ENCODE results near the gene PLAGL2.
"Not testable (repeated sequence)": the region's sequence is repeated elsewhere in the genome, so short reads cannot be mapped to it uniquely, and the experiment has no call there.

The PLAGL2 gene

GRCh38 chr20:32206760-32207625 is 550 bp downstream of the PLAGL2 start:
- DNase-seq (ENCODE audit: low read depth, low spot score) = no peak
- peak overlapping the region; percentile 84 for H3K4me3 ChIP-seq (ENCODE audit: low read length)

- DNase-seq (ENCODE audit: low read depth, low spot score) = no peak
- H3K4me3 ChIP-seq (ENCODE audit: low read length) = peak overlapping the region; percentile 84
Observed at GRCh38 chr20:32205843-32206759, 1.4 kb downstream of the PLAGL2 start.

GRCh38 chr20:32205110-32205842 is 2.3 kb downstream of the PLAGL2 start:
- no peak for DNase-seq (ENCODE audit: low read depth, low spot score)
- H3K4me3 ChIP-seq (ENCODE audit: low read length) = no peak overlapping the region

DNA sequence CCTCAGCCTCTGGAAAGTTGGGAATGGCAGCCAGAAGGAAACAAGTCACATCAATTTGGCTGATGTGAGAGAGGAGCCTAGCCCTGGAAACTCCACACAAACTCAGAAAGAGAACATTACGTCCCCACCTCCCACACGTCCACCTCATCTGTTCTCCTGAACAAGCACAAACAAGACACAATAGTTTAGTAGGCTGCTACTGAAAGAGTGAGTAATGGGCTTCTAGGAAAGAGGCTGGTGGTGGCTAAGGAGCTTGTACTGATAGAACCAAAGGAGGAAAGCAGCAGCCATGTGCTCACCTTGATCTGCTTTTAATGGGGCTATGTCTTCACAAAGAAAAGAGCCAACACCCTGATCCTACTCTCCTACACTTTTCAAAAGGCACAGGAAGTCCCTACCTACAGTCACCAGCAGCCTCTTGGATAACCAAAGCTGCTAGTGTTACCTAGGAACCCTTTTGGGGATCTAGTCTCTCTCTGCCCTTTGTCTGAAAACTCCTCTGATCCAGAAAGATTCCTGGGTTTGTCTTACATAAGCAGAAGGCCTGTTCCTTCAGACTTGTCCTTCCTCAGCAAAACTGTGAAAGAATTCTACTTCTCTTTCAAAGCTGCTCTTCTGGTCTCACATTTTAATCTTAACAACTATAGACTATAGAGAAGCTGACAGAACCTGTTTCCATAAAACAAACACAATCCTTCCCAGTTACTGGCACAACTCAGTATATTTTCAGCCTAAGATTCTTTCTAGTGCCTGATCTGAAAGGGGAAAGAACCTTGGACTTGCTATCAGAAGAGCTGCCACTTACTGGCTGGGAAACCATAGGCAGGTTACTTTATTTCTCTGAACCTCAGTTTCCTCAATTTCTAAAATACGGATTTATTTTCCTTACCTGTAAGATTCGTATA is 3.1 kb downstream of the PLAGL2 start:
- DNase-seq (ENCODE audit: low read depth, low spot score) = no peak
- H3K4me3 ChIP-seq (ENCODE audit: low read length) = no peak overlapping the region

- no peak for DNase-seq (ENCODE audit: low read depth, low spot score)
- H3K4me3 ChIP-seq (ENCODE audit: low read length) = no peak overlapping the region
Observed at GRCh38 chr20:32203356-32204204, 4.0 kb downstream of the PLAGL2 start.

DNA sequence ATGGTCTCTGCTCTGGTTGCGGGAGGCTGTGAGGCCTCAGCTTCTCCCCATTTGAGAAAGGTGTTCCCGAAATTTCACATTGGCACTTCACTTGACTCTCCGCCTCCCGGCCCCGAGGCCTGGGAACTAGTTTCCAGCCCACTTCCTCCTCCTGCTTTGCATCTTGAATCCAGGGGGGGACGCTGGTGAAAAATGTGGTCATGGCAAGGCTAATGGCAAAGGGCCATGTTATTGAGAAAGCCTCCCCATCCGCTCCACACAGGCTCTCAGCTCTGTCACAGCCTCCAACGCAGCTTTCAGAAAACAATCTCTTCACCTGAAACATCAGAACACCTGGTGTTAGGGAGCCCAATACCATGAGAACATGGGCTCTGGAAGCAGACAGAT is 5.6 kb downstream of the PLAGL2 start:
- H3K4me3 ChIP-seq (ENCODE audit: low read length) = no peak overlapping the region
- no peak for DNase-seq (ENCODE audit: low read depth, low spot score)

DNA sequence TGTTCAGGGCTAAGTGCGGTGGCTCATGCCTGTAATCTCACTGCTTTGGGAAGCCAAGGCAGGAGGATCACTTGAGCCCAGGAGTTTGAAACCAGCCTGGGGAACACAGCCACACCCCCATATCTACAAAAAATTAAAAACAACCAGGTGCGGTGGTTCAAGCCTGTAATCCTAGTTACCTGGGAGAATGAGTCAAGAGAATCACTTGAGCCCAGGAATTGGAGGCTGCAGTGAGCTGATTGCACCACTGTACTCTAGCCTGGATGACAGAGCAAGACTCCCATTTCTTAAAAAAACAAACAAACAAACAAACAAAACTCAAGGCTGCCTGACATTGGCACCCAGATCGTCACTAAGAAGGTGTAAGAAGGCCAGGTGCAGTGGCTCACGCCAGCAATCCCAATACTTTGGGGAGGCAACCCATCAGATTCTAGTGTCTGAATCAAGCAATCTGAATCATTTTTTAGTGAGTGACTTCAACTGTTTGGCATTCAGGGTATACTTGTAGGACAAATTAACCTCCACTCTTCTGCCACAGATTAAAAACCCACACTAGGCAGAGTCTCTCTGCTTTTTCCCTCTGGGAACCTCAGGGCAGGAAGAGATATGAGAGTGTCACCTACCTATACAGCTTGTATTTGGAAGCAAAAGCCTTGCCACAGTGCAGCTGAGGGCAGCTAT is 6.1 kb downstream of the PLAGL2 start:
- no peak for DNase-seq (ENCODE audit: low read depth, low spot score)
- H3K4me3 ChIP-seq (ENCODE audit: low read length) = no peak overlapping the region

DNA sequence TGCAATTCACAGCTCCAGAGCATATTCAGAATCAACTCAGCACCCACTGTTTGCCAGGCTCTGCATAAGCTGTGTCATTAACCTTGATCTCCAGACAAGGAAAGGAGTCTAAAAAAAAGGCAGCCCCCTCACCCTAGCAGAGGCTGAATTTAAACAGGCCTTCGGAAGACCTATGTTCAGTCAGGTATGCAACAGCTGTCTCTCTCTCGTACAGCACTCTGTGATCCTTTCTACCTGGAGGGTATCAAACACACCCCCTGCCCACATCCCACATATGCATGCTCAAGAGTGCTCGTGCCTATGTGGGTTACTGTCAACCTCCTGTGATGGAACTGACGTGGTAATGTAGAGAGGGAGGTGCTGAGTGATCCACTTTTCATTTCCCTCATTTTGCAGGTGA is 8.5 kb downstream of the PLAGL2 start:
- no peak overlapping the region for H3K4me3 ChIP-seq (ENCODE audit: low read length)
- DNase-seq (ENCODE audit: low read depth, low spot score) = no peak

DNA sequence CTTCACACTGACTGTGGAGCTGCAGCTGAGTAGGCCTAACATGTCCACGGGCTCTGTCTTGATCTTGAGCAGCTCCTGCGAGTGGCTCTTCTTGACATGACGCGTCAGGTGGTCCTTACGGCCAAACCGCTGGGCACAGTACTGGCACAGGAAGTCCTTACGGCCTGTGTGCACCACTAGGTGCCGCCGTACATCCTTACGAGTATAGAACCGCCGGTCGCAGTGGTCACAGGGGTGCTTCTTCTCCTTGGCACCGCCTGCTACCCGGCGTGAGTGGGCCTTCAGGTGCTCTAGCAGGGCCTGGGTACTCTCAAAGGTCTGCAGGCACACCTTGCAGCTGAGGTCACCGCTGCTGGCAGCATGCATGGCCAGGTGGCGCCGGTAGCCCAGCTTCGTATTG is 10.4 kb downstream of the PLAGL2 start:
- not testable (repeated sequence) for DNase-seq (ENCODE audit: low read depth, low spot score); H3K4me3 ChIP-seq (ENCODE audit: low read length)

- DNase-seq (ENCODE audit: low read depth, low spot score); H3K4me3 ChIP-seq (ENCODE audit: low read length): not testable (repeated sequence)
Observed at GRCh38 chr20:32196613-32197012, 10.9 kb downstream of the PLAGL2 start.

GRCh38 chr20:32195581-32195980 is 12.0 kb downstream of the PLAGL2 start:
- H3K4me3 ChIP-seq (ENCODE audit: low read length) = no peak overlapping the region
- DNase-seq (ENCODE audit: low read depth, low spot score) = no peak

GRCh38 chr20:32193996-32194395 is 13.5 kb downstream of the PLAGL2 start:
- H3K4me3 ChIP-seq (ENCODE audit: low read length) = no peak overlapping the region
- DNase-seq (ENCODE audit: low read depth, low spot score) = no peak

DNA sequence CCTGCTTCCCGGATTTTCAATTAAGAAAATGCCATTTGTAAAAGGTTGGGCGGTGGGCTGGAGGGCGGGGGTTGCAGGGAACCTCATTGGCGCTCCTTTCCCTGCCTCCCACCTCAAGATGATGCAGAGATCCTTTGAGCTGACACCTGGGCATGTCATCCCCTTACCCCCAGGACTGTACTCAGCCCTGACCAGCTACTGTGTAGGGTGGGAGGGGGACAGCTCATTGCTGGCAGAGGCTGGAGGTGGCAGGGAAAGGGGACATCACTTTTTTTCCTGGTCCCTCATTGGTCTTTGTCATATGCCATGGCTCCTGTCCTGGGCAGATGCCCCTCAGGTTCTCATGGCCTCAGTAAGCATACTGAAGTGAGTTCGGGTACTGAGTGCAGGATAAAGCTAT is 14.2 kb downstream of the PLAGL2 start:
- not testable (repeated sequence) for DNase-seq (ENCODE audit: low read depth, low spot score)

GRCh38 chr20:32192698-32193097 is 14.8 kb downstream of the PLAGL2 start:
- no peak overlapping the region for H3K4me3 ChIP-seq (ENCODE audit: low read length)
- DNase-seq (ENCODE audit: low read depth, low spot score) = no peak

More for the DNA sequence above, 14.2 kb downstream of the PLAGL2 start:
- not testable (repeated sequence) for H3K4me3 ChIP-seq (ENCODE audit: low read length)

GRCh38 chr20:32191873-32192272 is 15.7 kb downstream of the PLAGL2 start:
- no peak for DNase-seq (ENCODE audit: low read depth, low spot score)
- no peak overlapping the region for H3K4me3 ChIP-seq (ENCODE audit: low read length)

DNA sequence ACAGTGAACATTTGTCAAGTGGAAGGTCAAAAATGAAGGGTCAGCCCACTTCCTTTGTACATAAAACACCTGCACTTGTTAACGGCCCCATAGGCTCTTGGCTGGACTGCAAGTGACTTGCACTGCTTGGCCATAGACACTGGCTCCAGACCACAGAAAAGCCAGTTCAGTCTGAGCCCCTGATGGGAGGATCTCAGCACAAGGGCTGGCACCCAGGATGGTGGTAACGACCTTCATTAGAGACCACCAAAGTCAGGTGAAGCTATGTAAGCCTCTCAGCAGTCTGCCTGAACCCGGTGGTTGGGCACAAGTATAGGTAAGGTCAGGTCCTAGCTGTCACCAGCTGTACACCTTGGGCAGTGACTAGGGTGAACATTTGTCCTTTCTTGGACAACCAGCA is 16.1 kb downstream of the PLAGL2 start:
- DNase-seq (ENCODE audit: low read depth, low spot score) = no peak
- H3K4me3 ChIP-seq (ENCODE audit: low read length) = no peak overlapping the region
